ENCODE results near the gene HSD17B8. TPM values are rescaled to one million over a fixed set of nuclear protein-coding genes. Genes with fewer than 3 reads are reported as not detected.
A peak's percentile ranks its signal among the peaks of the same experiment; 100 is the strongest.
"Not testable (repeated sequence)": the region's sequence is repeated elsewhere in the genome, so short reads cannot be mapped to it uniquely, and the experiment has no call there.

The HSD17B8 gene
- total RNA-seq, 1 donor from 2014 or later, result 9.4 TPM

DNA sequence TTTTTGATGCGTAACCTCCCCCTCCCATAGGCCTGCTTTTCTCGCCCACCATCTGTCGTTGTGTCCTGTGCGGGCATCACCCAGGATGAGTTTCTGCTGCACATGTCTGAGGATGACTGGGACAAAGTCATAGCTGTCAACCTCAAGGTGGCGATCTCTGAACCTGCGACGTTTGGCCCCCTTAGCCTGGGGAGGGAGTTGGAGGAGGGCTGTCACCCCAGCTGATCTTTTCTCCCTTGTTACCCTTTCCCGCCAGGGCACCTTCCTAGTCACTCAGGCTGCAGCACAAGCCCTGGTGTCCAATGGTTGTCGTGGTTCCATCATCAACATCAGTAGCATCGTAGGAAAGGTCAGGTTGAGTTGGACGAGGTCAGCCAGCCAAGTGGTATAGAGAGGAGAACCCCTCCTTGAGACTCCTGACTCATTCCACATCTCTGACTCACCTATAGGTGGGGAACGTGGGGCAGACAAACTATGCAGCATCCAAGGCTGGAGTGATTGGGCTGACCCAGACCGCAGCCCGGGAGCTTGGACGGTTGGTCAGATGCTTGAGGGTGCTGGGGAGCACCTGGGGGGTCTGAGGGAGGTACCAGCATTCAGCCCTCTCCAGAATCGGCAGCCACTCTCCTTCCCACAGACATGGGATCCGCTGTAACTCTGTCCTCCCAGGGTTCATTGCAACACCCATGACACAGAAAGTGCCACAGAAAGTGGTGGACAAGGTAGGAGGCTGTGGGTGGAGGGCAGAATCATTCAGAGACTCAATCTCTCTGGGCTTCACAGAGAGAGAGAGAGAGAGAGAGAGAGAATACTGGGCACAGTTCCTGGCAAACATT, 954 bp downstream of the HSD17B8 start:
- peak; percentile 20 for DNase-seq (ENCODE audit: low read depth)

DNA sequence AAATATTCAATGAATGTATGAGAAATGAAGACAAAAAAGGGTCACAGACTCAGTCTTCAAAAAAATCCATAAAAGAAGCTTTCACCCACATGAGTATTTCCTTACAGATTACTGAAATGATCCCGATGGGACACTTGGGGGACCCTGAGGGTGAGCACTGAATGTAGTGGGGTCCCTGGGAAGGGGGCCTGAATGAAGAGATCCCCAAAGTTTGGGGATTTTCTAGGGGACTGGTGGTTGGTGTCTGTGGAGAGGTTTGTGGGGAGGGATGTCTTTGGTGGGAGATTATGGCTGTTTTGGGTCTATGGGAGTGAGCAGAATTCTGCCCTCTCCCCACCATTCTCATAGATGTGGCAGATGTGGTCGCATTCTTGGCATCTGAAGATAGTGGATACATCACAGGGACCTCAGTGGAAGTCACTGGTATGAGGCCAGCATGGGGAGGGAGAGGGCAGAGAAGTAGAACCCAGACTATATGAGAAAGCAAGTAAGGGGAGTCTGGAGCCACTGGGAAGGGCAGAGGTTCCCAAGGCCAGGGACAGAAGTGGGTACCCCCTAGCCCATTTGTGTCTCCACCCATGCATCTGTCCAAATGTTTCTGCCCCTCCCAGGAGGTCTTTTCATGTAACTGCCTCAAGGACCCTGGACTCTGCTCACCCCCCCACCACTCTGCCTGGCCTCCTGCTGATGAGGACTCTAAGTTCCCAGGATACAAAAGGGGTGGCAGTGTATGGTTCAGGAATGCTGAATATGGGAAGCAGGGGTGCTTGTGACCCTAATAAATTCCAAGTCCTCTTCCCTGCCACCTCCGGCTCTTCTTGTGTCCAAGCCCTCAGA, 1.8 kb downstream of the HSD17B8 start:
- peak; percentile 21 for DNase-seq (ENCODE audit: low read depth)

DNA sequence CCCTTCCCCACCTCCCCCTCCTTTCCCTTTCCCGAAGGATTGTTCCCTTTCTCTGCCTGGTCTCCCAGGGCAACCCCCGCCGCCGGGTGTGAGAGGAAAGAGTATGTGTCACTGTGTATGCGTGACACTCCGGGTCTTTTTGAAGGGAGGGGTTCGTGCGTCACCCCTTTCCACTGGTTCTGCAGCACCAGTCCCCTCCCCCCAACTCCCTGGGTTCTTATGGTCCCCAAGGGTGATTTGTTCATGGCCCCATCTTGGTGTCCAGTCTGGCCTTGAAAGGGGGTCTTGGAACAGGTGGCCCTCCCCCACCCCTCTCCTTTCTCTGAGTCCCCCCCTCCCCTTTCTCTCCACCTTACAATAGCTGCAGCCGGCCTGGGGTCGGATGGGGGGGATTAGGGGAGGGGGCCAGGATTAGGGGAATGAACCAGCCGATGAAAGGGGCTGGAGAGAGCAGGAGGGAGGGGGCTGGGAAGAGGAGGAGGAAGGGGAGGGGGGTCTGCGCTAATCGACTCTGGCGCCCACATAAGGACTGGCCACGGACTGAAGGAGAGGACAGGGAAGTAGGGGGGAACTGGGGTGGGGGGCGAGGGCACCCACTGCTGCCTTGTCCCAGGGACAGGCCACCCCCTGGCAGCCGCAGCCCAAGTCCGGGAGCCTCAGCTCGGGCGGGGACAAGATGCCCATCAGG, 2.6 kb downstream of the HSD17B8 start:
- peak; percentile 17 for DNase-seq (ENCODE audit: low read depth)

DNA sequence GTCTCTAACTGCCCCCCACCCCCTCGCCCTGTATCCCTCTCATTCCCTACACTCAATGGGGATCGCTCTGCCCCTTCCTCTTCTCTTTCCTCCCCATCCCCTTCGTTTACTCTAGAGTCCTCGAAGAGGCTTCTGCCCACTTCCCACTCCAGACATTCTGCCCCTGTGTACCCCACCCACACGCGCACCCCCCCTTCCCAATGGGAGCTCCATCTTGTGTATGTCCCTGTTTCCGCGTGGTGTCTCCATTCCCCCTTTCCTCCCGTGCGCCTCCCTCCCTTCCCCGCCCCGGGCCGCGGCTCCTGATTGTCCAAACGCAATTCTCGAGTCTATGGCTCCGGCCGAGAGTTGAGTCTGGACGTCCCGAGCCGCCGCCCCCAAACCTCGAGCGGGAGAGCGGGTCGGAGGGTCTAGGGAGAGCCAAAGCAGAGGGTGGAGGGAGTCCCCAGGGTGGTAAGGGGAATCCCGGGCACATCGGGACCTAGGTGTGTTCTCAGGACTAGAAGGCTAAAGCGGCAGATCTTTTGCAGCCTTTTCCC, 3.2 kb downstream of the HSD17B8 start:
- peak; percentile 60 for DNase-seq (ENCODE audit: low read depth)

DNA sequence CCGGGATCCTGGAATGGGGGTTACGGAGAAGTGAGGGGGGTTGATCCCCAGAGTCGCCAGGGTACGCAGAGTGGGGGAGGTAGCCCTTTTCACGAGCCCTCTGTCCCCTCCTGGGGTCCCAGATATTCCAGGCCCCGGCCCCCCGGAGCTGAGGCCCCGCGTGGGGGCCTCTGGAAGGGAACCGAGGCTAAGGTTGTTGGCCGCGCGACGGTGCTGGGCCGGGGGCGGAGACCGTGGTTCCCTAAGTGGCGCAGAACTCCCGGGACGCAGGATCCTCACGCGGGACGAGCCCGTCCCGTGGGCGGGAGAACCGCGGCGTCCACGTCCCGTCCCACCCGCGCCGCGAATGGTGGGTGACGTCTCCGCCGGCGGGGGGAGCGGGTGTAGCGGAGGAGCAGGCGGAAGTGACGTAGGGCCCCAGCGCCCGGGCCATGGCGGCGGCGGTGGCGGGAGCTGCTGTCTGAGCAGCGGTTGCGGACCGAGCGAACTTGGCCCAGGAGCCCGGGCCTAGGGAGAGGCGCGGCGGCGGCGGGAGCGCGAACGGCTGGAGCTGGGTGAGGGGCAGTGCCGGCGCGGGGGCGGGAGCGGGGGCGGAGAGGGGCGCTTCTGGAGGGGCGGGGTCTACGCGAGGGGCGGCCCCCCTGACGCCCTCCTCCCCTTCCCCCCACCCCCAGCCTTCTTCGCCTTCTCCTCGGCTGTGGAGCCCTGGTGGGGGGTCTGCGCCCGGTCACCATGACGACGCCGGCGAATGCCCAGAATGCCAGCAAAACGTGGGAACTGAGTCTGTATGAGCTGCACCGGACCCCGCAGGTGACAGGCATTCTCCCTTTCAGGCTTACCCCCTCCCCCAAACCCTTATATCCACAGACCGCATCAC, 3.9 kb downstream of the HSD17B8 start, which contains the start of gene RING1:
Gene RING1, plus strand, starts transcription at position 410 of the 877 bp plus-strand sequence. Its CDS starts 323 bp downstream, at position 733.
- DNase-seq (ENCODE audit: low read depth), result peak; percentile 86

DNA sequence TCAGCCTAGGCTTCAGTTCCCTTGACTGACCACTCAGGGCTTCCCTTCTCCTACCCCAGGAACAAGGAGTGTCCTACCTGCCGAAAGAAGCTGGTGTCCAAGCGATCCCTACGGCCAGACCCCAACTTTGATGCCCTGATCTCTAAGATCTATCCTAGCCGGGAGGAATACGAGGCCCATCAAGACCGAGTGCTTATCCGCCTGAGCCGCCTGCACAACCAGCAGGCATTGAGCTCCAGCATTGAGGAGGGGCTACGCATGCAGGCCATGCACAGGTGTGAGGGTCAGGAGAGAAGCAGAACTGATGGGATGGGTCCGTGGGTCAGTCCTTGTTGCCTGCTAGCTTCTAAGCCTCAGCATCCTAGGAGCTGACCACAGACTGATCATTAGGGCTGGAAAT, 5.4 kb downstream of the HSD17B8 start:
- DNase-seq (ENCODE audit: low read depth), result no peak

DNA sequence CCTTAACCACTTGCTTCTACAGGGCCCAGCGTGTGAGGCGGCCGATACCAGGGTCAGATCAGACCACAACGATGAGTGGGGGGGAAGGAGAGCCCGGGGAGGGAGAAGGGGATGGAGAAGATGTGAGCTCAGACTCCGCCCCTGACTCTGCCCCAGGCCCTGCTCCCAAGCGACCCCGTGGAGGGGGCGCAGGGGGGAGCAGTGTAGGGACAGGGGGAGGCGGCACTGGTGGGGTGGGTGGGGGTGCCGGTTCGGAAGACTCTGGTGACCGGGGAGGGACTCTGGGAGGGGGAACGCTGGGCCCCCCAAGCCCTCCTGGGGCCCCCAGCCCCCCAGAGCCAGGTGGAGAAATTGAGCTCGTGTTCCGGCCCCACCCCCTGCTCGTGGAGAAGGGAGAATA, 6.7 kb downstream of the HSD17B8 start:
- no peak for DNase-seq (ENCODE audit: low read depth)

DNA sequence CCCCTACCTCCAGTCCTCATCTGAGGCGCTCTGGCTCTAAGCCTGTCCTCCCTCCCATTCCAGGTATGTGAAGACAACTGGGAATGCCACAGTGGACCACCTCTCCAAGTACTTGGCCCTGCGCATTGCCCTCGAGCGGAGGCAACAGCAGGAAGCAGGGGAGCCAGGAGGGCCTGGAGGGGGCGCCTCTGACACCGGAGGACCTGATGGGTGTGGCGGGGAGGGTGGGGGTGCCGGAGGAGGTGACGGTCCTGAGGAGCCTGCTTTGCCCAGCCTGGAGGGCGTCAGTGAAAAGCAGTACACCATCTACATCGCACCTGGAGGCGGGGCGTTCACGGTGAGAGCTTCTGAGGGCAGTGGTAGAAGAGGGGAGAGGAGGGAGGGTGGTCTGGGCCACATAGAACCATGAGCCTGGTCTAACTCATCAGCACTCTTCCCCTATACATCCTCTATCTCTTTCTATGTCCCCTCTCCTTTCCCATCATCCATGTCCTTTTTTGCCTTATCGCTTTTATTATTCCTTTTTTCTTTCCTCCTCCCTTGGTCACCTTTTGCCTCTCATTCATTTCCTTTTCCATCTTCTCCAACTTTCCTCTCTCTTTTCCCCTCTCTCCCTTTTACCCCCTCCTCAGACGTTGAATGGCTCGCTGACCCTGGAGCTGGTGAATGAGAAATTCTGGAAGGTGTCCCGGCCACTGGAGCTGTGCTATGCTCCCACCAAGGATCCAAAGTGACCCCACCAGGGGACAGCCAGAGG, 7.4 kb downstream of the HSD17B8 start:
- no peak for DNase-seq (ENCODE audit: low read depth)

DNA sequence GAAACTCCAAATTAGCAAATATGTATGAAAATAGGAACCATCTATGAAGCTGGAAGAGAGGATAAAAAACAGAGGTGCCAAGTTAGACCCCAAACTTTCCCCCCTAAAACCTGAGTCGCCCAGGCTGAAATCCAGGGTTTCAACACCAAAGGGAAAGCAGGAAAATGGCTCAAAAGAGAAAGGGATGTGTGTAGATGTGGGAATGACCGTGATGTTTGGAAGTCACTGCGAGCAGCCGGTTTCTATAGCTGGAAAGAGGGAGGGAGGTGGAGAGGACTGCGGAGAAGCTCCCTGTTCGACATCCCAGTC, 8.4 kb downstream of the HSD17B8 start:
- no peak for DNase-seq (ENCODE audit: low read depth)

DNA sequence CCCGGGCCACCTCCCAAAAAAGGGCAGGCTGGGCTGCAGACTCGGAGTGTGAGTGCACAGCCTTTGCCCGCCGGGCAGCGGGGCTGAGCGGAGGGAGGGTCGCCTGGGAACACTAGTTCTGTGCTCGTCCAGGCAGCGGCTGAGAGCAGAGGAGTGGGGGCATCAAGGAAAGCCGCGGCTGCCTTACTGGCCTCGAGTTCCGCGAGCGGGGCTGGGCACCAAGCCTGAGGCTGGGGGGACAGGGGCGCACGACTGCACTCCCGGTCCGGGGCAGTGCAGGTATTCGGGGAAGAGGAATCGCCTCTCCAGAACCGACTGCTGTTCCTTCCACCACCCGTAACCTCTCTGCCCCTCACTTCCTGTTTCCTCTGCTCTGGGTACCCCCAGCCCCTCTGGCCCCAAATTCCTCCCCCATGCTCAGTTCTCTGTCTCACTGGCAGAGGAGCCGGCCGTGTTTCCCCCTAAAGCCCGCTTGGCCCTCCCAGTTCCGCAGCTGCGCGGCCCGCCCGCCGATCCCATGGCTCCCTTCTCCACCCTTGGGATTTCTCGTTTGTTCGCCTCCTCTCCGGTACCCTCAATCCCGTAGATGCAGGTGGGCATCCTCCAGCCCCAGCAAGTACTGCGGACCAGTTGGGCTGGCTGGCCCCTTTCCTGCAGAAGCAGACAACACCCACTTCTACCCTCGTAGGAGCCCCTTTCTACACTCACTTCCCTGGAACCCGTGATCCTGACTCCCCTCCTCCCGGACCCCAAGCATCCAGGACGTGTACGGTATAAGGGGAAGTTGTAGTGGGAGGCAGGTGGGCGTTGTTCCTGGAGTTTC, 8.9 kb downstream of the HSD17B8 start:
- DNase-seq (ENCODE audit: low read depth), result peak; percentile 42

DNA sequence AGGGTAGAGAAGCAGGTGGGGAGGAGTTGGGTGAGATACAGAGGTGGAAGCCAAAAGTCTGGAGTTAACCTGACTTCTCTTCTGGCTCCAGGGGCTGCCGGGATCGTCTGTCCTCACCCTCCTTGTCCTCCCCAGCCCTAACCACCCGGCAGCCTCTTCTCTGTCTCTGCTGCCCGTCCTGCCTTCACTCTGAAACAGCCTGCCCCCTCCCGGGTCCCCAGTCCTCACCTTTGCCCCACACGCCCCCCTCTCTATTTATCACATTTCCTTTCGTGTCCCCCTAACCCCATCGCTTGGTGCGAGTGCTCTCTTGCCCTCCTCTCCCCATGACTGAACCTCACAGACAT, 9.5 kb downstream of the HSD17B8 start:
- no peak for DNase-seq (ENCODE audit: low read depth)

DNA sequence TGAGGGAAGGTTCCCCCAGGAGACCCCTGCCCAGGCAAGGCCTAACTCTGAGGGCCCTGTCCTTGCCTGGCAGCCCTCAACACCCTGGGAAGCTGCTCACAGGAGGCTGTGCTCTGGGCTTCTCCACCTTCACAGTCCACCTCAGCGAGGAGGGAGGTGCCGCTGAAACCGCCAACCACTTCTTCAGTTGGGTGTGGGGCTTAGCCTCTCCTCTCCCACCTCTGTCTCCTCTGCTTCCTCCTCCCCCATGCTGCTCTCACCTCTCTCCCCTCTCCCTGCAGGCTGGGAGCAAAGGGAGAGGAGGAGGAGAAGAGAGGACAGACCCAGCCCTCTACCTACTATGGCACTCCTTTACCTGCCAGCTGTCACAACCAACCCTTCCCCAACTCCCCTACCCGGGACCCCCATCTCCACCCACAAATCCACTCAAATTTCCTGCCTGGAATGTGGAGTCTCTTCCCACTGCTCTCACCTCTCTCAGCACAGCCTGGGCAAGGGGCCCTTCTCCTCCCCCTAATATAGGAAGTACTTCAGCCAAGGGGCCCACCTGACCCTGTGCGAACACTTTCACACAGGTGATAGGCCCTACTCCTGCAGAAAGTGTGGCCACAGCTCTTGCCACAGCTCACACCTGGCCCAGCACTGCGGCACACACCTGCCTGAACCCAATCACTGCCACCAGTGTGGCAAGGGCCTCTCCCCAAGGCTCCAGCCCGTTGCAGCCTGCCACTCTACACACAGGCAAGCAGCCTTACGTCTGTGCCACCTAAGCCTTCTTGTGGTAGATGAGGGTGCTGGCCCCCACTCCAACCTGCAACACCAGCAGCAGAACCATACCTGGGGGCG, 11.0 kb downstream of the HSD17B8 start:
- no peak for DNase-seq (ENCODE audit: low read depth)

DNA sequence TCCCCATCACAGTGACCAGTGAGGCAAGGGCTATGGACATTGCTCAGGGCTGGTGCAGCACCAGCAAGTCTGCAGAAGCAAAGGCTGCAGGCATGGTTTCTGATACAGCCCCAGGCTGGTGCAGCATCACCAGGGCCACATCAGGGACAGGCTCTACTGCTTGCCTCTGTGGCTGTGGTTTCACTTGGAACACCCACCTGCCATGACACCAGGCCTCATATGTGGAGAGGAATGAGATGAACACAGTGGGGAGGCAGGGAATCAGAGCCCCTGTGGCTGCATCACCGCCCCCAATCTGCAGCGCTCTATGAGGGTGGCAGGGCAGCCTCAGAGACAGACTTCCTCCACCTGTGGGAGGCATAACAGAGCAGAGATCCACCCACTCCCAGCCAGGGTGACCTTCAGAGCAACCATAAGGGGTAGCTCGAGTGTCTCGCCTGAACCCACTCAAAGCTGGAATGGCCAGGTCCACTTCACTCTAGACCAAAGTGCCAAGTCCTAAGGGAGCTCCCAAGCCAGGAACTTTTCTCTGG, 11.7 kb downstream of the HSD17B8 start:
- no peak for DNase-seq (ENCODE audit: low read depth)

DNA sequence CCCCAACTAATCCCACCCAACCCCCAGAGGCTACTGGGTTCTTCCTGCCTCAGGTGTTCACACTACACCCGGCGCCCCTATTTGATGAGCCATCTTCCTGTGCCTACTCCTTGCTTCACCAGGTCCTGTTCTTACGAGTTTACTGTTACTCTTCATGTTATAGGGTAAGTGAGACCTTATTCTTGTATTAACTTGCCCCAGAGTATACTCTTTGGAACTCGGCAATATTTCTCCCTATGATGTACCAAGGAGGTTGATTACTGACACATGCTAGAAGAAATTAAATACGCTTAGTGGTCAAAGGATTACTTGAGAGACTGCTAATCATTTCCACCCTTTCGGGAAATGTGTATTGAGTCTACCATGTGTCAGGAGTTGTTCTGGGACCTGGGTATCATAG, 12.8 kb downstream of the HSD17B8 start:
- no peak for DNase-seq (ENCODE audit: low read depth)

DNA sequence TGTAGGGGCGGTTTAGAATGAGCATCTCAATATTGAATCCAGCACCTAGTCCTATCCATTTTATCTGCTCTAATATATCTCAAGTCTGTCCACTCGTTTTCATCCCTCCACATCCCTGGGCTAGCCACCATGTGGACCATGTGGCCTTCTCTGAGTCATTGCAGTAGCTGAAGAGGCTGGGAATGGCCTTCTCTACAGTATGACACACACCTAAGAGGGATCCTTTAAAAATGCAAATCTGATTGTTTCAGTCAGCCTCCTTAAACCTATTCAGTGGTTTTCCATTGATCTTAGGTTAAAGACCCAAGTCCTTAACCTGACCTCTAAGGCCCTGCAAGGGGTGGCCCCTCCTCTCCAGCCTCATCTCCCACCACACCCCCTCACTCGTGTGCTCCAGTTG, 13.2 kb downstream of the HSD17B8 start:
- DNase-seq (ENCODE audit: low read depth), result no peak

DNA sequence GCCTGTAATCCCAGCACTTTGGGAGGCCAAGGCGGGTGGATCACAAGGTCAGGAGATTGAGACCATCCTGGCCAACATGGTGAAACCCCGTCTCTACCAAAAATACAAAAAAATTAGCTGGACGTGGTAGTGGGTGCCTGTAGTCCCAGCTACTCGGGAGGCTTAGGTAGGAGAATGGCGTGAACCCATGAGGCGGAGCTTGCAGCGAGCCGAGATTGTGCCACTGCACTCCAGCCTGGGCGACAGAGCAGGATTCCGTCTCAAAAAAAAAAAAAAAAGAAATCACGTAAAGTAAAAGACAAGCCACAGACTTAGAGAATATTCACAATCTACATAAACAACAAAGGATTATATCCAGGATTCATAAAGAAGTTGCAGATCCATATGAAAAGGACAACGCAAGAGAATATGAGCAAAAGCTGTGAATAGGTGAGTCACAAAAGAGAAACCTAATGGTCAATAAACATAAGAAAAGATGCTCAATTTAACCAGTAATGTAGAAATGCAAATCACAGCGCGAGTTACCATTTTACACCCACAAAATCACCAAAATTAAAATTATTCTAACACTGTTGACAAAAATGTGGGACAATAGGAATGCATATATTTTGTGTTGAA, 22.2 kb downstream of the HSD17B8 start:
- not testable (repeated sequence) for DNase-seq (ENCODE audit: low read depth)

DNA sequence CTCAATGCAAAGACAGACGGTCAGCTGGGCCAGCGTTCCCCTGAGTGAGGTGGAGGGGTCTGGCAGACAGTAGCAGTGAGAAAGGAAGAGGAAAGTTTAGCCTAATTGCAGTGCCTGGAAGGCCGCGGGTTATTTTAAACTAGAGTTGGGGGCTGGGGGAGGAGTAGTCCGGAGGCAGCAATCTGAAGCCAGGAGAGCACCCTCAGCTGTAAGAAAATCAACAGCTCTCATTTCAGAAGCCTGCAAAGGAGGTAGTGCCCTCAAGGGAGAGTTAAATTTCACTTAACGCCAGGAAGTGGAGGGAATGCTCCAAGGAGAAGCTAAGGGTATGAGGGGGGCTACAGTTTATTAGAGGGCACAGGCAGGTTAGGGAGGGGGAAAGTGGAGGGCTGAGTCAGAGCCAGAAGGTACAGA, 30.8 kb downstream of the HSD17B8 start:
- no peak for DNase-seq (ENCODE audit: low read depth)
